IMR-90 (cell line): ENCODE results near the gene MAMLD1. TPM values are rescaled to one million over a fixed set of nuclear protein-coding genes. Genes with fewer than 3 reads are reported as not detected.

ENCODE experiments used
- ATAC-seq: fragments of 200-7000 bp; cut with Tn5 transposase; 2 replicates; pipeline ENCODE4 v1.9.1; 2020; ENCODE audit warnings: low read depth, mild to moderate bottlenecking, moderate library complexity
- BruUV-seq: library from RNA; stranded (reverse); fragments of 400-500 nt; replicated peaks from 2 replicates; lab custom pipeline; 2021; lab: Mats Ljungman, UMichigan
- CTCF ChIA-PET: fragments of 300-600 bp; formaldehyde crosslinking; extraction: SDS; loops from one replicate; lab custom pipeline; 2021; ENCODE audit warnings: antibody characterized with exemption; lab: Yijun Ruan, JAX
- POLR2A ChIA-PET: fragments of 300-600 bp; sonication (Branson Sonifier 250); formaldehyde crosslinking; loops from one replicate; lab custom pipeline; 2022; ENCODE audit warnings: antibody characterized with exemption; ENCODE audit not compliant: unreplicated experiment; lab: Charles Lee
- DNase-seq: peaks from one replicate; pipeline ENCODE4 v3.0.0; 2013
- H2AFZ ChIP-seq: replicated peaks from 2 replicates; pipeline ENCODE3; 2013; ENCODE audit warnings: low read length, mild to moderate bottlenecking; ENCODE audit not compliant: poor library complexity
- H2AK5ac ChIP-seq: 2 replicates; pipeline ENCODE4 v1.6.1; 2013; ENCODE audit warnings: low read depth, low read length, inconsistent platforms
- H2AK9ac ChIP-seq: replicated peaks from 2 replicates; pipeline ENCODE3; 2013; ENCODE audit warnings: mild to moderate bottlenecking, low read depth, low read length, moderate library complexity; ENCODE audit not compliant: poor library complexity
- H2BK120ac ChIP-seq: 2 replicates; pipeline ENCODE4 v1.6.1; 2013; ENCODE audit warnings: low read depth, low read length, inconsistent platforms
- H2BK15ac ChIP-seq: 3 replicates; pipeline ENCODE4 v1.6.1; 2013; ENCODE audit warnings: low read depth, low read length, inconsistent platforms
- H2BK20ac ChIP-seq: 2 replicates; pipeline ENCODE4 v1.6.1; 2013; ENCODE audit warnings: low read depth, mild to moderate bottlenecking, inconsistent platforms, low read length, moderate library complexity
- H2BK5ac ChIP-seq: 2 replicates; pipeline ENCODE4 v1.6.1; 2013; ENCODE audit warnings: mild to moderate bottlenecking, low read depth, low read length, inconsistent platforms; ENCODE audit not compliant: poor library complexity, severe bottlenecking
- H3K14ac ChIP-seq: replicated peaks from 2 replicates; pipeline ENCODE4 v1.6.1; 2013; ENCODE audit warnings: low read depth, low read length, inconsistent platforms
- H3K18ac ChIP-seq: 2 replicates; pipeline ENCODE4 v1.6.1; 2013; ENCODE audit warnings: low read depth, low read length, control low read depth
- H3K23ac ChIP-seq: 2 replicates; pipeline ENCODE4 v1.6.1; 2013; ENCODE audit warnings: low read depth, low read length, inconsistent platforms
- H3K27ac ChIP-seq: 2 replicates; pipeline ENCODE4 v1.5.1; 2013; ENCODE audit warnings: mild to moderate bottlenecking, control low read depth, low read length; ENCODE audit not compliant: insufficient read depth
- H3K27me3 ChIP-seq: 2 replicates; pipeline ENCODE4 v1.6.1; 2013; ENCODE audit warnings: low read length; ENCODE audit not compliant: control insufficient read depth, insufficient read depth
- H3K36me3 ChIP-seq: 2 replicates; pipeline ENCODE4 v1.6.1; 2013; ENCODE audit warnings: low read length, mixed read lengths; ENCODE audit not compliant: control insufficient read depth, insufficient read depth
- H3K4ac ChIP-seq: 2 replicates; pipeline ENCODE4 v1.6.1; 2013; ENCODE audit warnings: low read depth, low read length, inconsistent platforms
- H3K4me1 ChIP-seq: 2 replicates; pipeline ENCODE4 v1.6.1; 2013; ENCODE audit warnings: low read length, mixed read lengths; ENCODE audit not compliant: control insufficient read depth, insufficient read depth
- H3K4me2 ChIP-seq: 2 replicates; pipeline ENCODE4 v1.6.1; 2013; ENCODE audit warnings: low read depth, mild to moderate bottlenecking, control low read depth, low read length, moderate library complexity
- H3K4me3 ChIP-seq: 2 replicates; pipeline ENCODE4 v1.5.1; 2013; ENCODE audit warnings: low read depth, mild to moderate bottlenecking, control low read depth, low read length, moderate library complexity; ENCODE audit not compliant: insufficient read depth
- H3K56ac ChIP-seq: 2 replicates; pipeline ENCODE4 v1.6.1; 2013; ENCODE audit warnings: low read length, inconsistent platforms; ENCODE audit not compliant: insufficient read depth; ENCODE audit errors: extremely low read depth
- H3K79me1 ChIP-seq, 2 experiments: 2 replicates each; pipeline ENCODE4 v1.6.1; 2013; ENCODE audit warnings: low read length in 2 of 2, inconsistent platforms in 1 of 2, low read depth in 1 of 2
- H3K9ac ChIP-seq: 2 replicates; pipeline ENCODE4 v1.6.1; 2013; ENCODE audit warnings: low read depth, low read length, control low read depth
- H3K9me1 ChIP-seq: 2 replicates; pipeline ENCODE4 v1.6.1; 2013; ENCODE audit warnings: low read length, inconsistent platforms; ENCODE audit not compliant: insufficient read depth
- H3K9me3 ChIP-seq: 2 replicates; pipeline ENCODE4 v1.6.1; 2013; ENCODE audit warnings: low read length; ENCODE audit not compliant: control insufficient read depth, insufficient read depth
- H4K20me1 ChIP-seq: 2 replicates; pipeline ENCODE4 v1.6.1; 2013; ENCODE audit warnings: low read length, inconsistent platforms; ENCODE audit not compliant: insufficient read depth
- H4K5ac ChIP-seq: 2 replicates; pipeline ENCODE4 v1.6.1; 2013; ENCODE audit warnings: mild to moderate bottlenecking, low read depth, low read length, control low read depth
- H4K8ac ChIP-seq, 2 experiments: 2 replicates each; pipeline ENCODE4 v1.6.1; 2013; ENCODE audit warnings: low read depth in 2 of 2, low read length in 2 of 2, control low read depth in 1 of 2, inconsistent platforms in 1 of 2
- H4K91ac ChIP-seq: 2 replicates; pipeline ENCODE4 v1.6.1; 2013; ENCODE audit warnings: low read depth, low read length, inconsistent platforms; ENCODE audit not compliant: insufficient read depth
- BHLHE40 ChIP-seq: fragments of 150-350 bp; IDR thresholded peaks from 2 replicates; pipeline ENCODE4 v1.6.1; 2016; ENCODE audit warnings: mild to moderate bottlenecking, low read depth, low read length
- CHD1 ChIP-seq: IDR thresholded peaks from 2 replicates; pipeline ENCODE4 v1.6.1; 2012; ENCODE audit warnings: low read depth, low read length, improper control_type of control experiment
- FOS ChIP-seq: fragments of 150-350 bp; IDR thresholded peaks from 2 replicates; pipeline ENCODE4 v1.6.1; 2016; ENCODE audit warnings: low read depth, low read length
- MAFK ChIP-seq: IDR thresholded peaks from 2 replicates; pipeline ENCODE4 v1.6.1; 2012; ENCODE audit warnings: low read depth, low read length, improper control_type of control experiment
- MAZ ChIP-seq: IDR thresholded peaks from 2 replicates; pipeline ENCODE4 v1.6.1; 2012; ENCODE audit warnings: low read depth, mild to moderate bottlenecking, low read length, improper control_type of control experiment, moderate library complexity, borderline replicate concordance
- MXI1 ChIP-seq: IDR thresholded peaks from 2 replicates; pipeline ENCODE4 v1.6.1; 2012; ENCODE audit warnings: low read depth, mild to moderate bottlenecking, low read length, moderate library complexity, borderline replicate concordance
- NFE2L2 ChIP-seq: fragments of 150-350 bp; IDR thresholded peaks from 2 replicates; pipeline ENCODE4 v1.6.1; 2016; ENCODE audit warnings: low read depth, mild to moderate bottlenecking, low read length
- POLR2A ChIP-seq: IDR thresholded peaks from 2 replicates; pipeline ENCODE4 v1.6.1; 2012; ENCODE audit warnings: mild to moderate bottlenecking, low read depth, low read length
- RAD21 ChIP-seq: IDR thresholded peaks from 2 replicates; pipeline ENCODE4 v1.6.1; 2012; ENCODE audit warnings: low read length, improper control_type of control experiment
- RCOR1 ChIP-seq: IDR thresholded peaks from 2 replicates; pipeline ENCODE4 v1.6.1; 2012; ENCODE audit warnings: mild to moderate bottlenecking, low read length, improper control_type of control experiment; ENCODE audit not compliant: insufficient replicate concordance
- RFX5 ChIP-seq: IDR thresholded peaks from 2 replicates; pipeline ENCODE4 v1.8.0; 2012; ENCODE audit warnings: low read depth, mild to moderate bottlenecking, low read length, moderate library complexity
- SMC3 ChIP-seq: fragments of 150-350 bp; IDR thresholded peaks from 2 replicates; pipeline ENCODE4 v1.6.1; 2016; ENCODE audit warnings: low read depth, mild to moderate bottlenecking, antibody characterized with exemption, low read length, moderate library complexity
- USF2 ChIP-seq: fragments of 150-350 bp; IDR thresholded peaks from 2 replicates; pipeline ENCODE4 v1.6.1; 2017; ENCODE audit warnings: mild to moderate bottlenecking, antibody characterized with exemption, low read length, low read depth
- WGBS, 2 experiments: methylation state at CpG; one replicate each; pipeline versions ENCODE4 v1.1.5 to v1.1.7; 2013; ENCODE audit warnings: missing lambda C conversion rate in 2 of 2; ENCODE audit not compliant: insufficient read length in 1 of 2; ENCODE audit errors: extremely low coverage in 2 of 2; 5-methylcytosine and 5-hydroxymethylcytosine counted together
- dilution Hi-C: fragments of 300-500 bp; cut with HindIII; formaldehyde crosslinking; loops from one replicate; pipeline ENCODE4 v1.14.3; 2018; ENCODE audit warnings: low sequenced_read_pairs; ENCODE audit not compliant: unreplicated experiment
- in situ Hi-C: fragments of 300-500 bp; cut with MboI; formaldehyde crosslinking; loops from 3 replicates; pipeline ENCODE4 v1.14.3; 2019; ENCODE audit warnings: low sequenced_read_pairs, inconsistent platforms, mixed read lengths
- intact Hi-C: fragments of 100-400 bp; cut with micrococcal nuclease; formaldehyde crosslinking; loops from 2 replicates; pipeline ENCODE4 v1.10.0; 2022
- polyA plus RNA-seq, 3 experiments: library from polyadenylated mRNA; depleted of rRNA; stranded (reverse); fragments of >200 nt; gene quantifications; 2 replicates each; pipeline ENCODE4 v1.2.3, GENCODE V29; 2012; ENCODE audit warnings: low replicate concordance in 1 of 3
- total RNA-seq: library from RNA; depleted of rRNA; stranded (reverse); fragments of >200 nt; gene quantifications from 2 replicates; pipeline ENCODE4 v1.2.3, GENCODE V29; 2012
- TF ChIP-seq, protein P1 (sequence below): fragments of 150-350 bp; IDR thresholded peaks from 2 replicates; pipeline ENCODE4 v1.6.1; 2016; ENCODE audit warnings: low read depth, mild to moderate bottlenecking, low read length, moderate library complexity, borderline replicate concordance
- TF ChIP-seq, protein P2 (sequence below): conservative IDR thresholded peaks from 2 replicates; pipeline ENCODE4 v1.5.1; 2012; ENCODE audit warnings: mild to moderate bottlenecking, low read depth, low read length, improper control_type of control experiment

Gene MAMLD1
- total and polyA plus RNA-seq, 2 of the 4 experiments (the other 2 are of a cell fraction), result 1.4 to 11.0 TPM

DNA sequence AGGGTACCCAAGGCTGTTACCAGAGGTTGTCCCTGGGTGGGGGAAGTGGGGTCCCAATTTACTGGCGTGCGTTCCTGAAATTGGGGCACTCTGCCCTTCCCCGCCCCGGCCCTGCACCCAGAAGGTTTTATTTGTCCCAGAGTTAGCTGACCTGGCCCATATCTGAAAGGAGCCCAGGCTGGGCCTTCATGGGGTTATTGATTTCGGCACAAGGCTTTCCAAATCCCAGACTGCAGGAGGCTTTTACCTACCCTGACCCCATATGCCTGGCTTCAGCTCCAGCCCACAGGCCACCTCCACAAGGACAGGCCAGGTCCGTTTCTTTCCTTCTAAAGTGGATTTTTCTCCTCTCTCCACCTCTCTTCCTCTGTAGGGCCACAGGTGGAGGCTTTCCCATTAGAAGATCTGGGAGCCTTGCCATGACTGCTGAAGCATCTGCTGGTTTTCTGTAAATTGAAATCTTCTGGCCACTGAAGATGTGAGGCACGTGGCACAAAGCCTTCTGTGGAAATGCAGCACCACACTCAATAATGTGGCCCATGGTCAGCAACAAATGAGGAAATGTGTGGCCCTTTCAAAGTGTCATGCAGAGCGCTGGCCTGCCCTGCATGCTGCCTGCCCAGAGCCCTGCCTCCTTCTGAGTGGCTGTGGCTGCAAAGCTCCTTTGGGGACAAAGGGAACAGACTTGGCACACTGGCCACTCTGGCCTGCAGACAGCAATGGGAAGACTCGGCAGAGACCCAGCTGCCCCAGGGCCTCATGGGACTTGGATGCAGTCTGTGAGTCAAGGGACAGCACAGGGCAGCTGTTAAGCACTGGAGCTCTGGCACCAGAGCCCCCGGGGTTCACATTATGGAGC is 162.2 kb downstream of the MAMLD1 start:
- in situ Hi-C loops, result no loop called here
- Histone ChIP-seq H3K4me3 (no peak overlapping the region), H4K91ac (no peak overlapping the region), H2AK5ac (no peak overlapping the region), H3K4me2 (no peak overlapping the region), H3K9me3 (no peaks in the 10 kb centered on the region; the same call in 1 of the 2 replicates), H3K14ac (no peak overlapping the region), H3K27me3 (no peaks in the 10 kb centered on the region; the same call in none of the 2 replicates), H2BK15ac (no peak overlapping the region), H3K36me3 (no peaks in the 10 kb centered on the region), H3K9me1 (no peaks in the 10 kb centered on the region), H4K5ac (no peak overlapping the region), H2BK20ac (no peak overlapping the region), H2AK9ac (no peak overlapping the region), H3K23ac (no peak overlapping the region), H3K4ac (no peak overlapping the region), H2BK120ac (no peak overlapping the region), H3K27ac (no peak overlapping the region), H2BK5ac (no peak overlapping the region), H4K8ac (no peak overlapping the region), H3K9ac (no peak overlapping the region), H4K20me1 (no peaks in the 10 kb centered on the region), H2AFZ (no peak overlapping the region), H3K4me1 (no peaks in the 10 kb centered on the region), H3K18ac (no peak overlapping the region), H3K56ac (no peak overlapping the region), H3K79me1 (no peaks in the 10 kb centered on the region)
- WGBS, 2 experiments, result 70% methylated on average over 5 of the region's 10 CpGs; no CpG with 5 or more reads in 1 of the 2 experiments
- ChIA-PET CTCF (no interaction called here), POLR2A (no interaction called here)
- no peak for DNase-seq
- intact Hi-C loops, result no loop called here
- no TSS peak for BruUV-seq
- no peak for ATAC-seq
- dilution Hi-C loops, result no loop called here
- no peak for TF ChIP-seq MAFK
- TF ChIP-seq SMC3, result no peak
- TF ChIP-seq, protein P1, sequence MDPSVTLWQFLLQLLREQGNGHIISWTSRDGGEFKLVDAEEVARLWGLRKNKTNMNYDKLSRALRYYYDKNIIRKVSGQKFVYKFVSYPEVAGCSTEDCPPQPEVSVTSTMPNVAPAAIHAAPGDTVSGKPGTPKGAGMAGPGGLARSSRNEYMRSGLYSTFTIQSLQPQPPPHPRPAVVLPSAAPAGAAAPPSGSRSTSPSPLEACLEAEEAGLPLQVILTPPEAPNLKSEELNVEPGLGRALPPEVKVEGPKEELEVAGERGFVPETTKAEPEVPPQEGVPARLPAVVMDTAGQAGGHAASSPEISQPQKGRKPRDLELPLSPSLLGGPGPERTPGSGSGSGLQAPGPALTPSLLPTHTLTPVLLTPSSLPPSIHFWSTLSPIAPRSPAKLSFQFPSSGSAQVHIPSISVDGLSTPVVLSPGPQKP, result no peak
- TF ChIP-seq RCOR1, result no peak
- TF ChIP-seq BHLHE40, result no peak
- TF ChIP-seq, protein P2, sequence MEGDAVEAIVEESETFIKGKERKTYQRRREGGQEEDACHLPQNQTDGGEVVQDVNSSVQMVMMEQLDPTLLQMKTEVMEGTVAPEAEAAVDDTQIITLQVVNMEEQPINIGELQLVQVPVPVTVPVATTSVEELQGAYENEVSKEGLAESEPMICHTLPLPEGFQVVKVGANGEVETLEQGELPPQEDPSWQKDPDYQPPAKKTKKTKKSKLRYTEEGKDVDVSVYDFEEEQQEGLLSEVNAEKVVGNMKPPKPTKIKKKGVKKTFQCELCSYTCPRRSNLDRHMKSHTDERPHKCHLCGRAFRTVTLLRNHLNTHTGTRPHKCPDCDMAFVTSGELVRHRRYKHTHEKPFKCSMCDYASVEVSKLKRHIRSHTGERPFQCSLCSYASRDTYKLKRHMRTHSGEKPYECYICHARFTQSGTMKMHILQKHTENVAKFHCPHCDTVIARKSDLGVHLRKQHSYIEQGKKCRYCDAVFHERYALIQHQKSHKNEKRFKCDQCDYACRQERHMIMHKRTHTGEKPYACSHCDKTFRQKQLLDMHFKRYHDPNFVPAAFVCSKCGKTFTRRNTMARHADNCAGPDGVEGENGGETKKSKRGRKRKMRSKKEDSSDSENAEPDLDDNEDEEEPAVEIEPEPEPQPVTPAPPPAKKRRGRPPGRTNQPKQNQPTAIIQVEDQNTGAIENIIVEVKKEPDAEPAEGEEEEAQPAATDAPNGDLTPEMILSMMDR, result no peak
- TF ChIP-seq MXI1, result no peak
- no peak for TF ChIP-seq USF2
- no peak for TF ChIP-seq RAD21
- no peak for TF ChIP-seq FOS
- no peak for TF ChIP-seq RFX5
- TF ChIP-seq MAZ, result no peak
- no peak for TF ChIP-seq NFE2L2
- no peak for TF ChIP-seq CHD1
- TF ChIP-seq POLR2A, result no peak
